ENCODE results near the gene FNTB. TPM values are rescaled to one million over a fixed set of nuclear protein-coding genes. Genes with fewer than 3 reads are reported as not detected.
A peak's percentile ranks its signal among the peaks of the same experiment; 100 is the strongest.

Gene FNTB
- total and polyA plus RNA-seq, 2 of the 8 experiments (the other 6 are each of a cell fraction or from before 2014, with no cell fraction given): 16.0 to 20.7 TPM

DNA sequence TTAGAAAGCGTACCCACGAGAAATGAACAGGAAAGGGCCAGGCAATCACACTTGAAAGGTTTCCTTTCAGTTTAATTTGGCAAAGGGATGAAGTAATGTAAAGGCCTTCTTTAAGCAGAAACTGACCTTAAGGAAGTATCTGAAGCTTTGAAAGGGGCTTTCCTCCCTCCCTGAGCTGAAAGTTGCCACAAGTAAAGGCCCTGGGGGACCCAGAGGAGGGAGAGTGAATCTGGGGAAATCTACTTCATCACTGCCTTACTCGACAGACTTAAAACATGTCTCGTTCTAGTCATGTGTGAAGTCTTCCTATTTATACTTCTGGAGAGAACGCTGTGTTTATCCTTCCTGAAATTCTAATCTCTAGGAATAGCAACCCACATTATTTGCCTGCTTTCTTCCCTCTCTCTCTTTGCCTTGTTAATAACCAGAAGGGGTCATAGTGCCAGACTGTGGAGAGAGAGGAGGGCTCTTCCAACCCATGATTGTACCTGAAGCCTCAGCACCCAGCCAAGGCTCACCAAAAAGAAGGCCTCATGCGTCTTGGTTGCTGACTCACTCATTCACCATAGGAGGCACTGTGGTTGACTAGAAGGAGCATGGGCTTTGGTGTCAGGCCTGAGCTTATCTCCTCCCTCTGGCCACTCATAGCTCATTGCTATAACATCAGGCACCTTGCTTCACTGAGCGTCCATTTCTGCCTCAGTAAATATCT, 33.9 kb upstream of the FNTB start (continued):
- TF ChIP-seq BACH1 (IDR thresholded peaks at IDR 0.05; ENCODE audit: low read length): peak; percentile 55; the same call in 1 of the 2 replicates
